DND-41 (cell line): ENCODE results near the gene SREK1IP1.

Source experiments
- ATAC-seq: fragments of 200-7000 bp; cut with Tn5 transposase; 3 replicates; pipeline ENCODE4 v1.9.1; 2021; ENCODE audit warnings: low read depth; ENCODE audit not compliant: insufficient read depth
- DNase-seq: peaks from one replicate; pipeline ENCODE4 v3.0.0-alpha.2; 2020
- H2AFZ ChIP-seq: 2 replicates; pipeline ENCODE4 v1.6.0; 2012; ENCODE audit warnings: low read depth, low read length
- H3K27ac ChIP-seq: 2 replicates; pipeline ENCODE4 v1.5.1; 2012; ENCODE audit warnings: low read length, inconsistent platforms
- H3K27me3 ChIP-seq: fragments of 200-600 bp; sonication (generic); 2 replicates; pipeline ENCODE4 v1.6.0; 2012; ENCODE audit warnings: low read length, mild to moderate bottlenecking, inconsistent platforms; ENCODE audit not compliant: insufficient read depth, poor library complexity
- H3K36me3 ChIP-seq: 2 replicates; pipeline ENCODE4 v1.5.1; 2012; ENCODE audit warnings: low read length, inconsistent platforms; ENCODE audit not compliant: insufficient read depth
- H3K4me1 ChIP-seq: 2 replicates; pipeline ENCODE4 v1.5.1; 2012; ENCODE audit warnings: mild to moderate bottlenecking, low read length; ENCODE audit not compliant: insufficient read depth
- H3K4me2 ChIP-seq: 2 replicates; pipeline ENCODE4 v1.6.0; 2012; ENCODE audit warnings: mild to moderate bottlenecking, moderate library complexity, low read length, inconsistent platforms; ENCODE audit not compliant: insufficient read depth
- H3K4me3 ChIP-seq, 2 experiments: fragments of 200-600 bp in 1 of 2; shearing (Covaris generic) in 1 of 2; 2 replicates each; pipeline ENCODE4 v1.5.1; 2012 to 2016; ENCODE audit warnings: inconsistent platforms in 2 of 2, low read length in 2 of 2, mild to moderate bottlenecking in 2 of 2, low read depth in 1 of 2, moderate library complexity in 1 of 2
- H3K79me2 ChIP-seq: 2 replicates; pipeline ENCODE4 v1.6.0; 2012; ENCODE audit warnings: low read length, inconsistent platforms; ENCODE audit not compliant: insufficient read depth
- H3K9ac ChIP-seq: 2 replicates; pipeline ENCODE4 v1.6.0; 2012; ENCODE audit warnings: low read depth, mild to moderate bottlenecking, inconsistent platforms, low read length, moderate library complexity
- H3K9me3 ChIP-seq: 2 replicates; pipeline ENCODE4 v1.5.1; 2012; ENCODE audit warnings: low read length, moderate library complexity, mild to moderate bottlenecking, inconsistent platforms; ENCODE audit not compliant: insufficient read depth, severe bottlenecking
- H4K20me1 ChIP-seq: 2 replicates; pipeline ENCODE4 v1.6.0; 2012; ENCODE audit warnings: low read length; ENCODE audit not compliant: insufficient read depth
- CTCF ChIP-seq: IDR thresholded peaks from 2 replicates; pipeline ENCODE4 v1.5.1; 2012; ENCODE audit warnings: borderline replicate concordance, low read length, moderate library complexity, mild to moderate bottlenecking; ENCODE audit not compliant: poor library complexity, severe bottlenecking; ENCODE audit errors: extremely low read depth
- EZH2 ChIP-seq: IDR thresholded peaks from 3 replicates; pipeline ENCODE4 v1.6.1; 2012; ENCODE audit warnings: borderline replicate concordance, low read depth, mild to moderate bottlenecking, moderate library complexity, low read length, inconsistent platforms; ENCODE audit not compliant: severe bottlenecking

The SREK1IP1 gene

GRCh38 chr5:64688391-64688790, 80.1 kb downstream of the SREK1IP1 start:
- H3K9me3 ChIP-seq: no peaks in the 10 kb centered on the region
- TF ChIP-seq CTCF (no peak), EZH2 (no peak)

GRCh38 chr5:64685866-64686265, 82.6 kb downstream of the SREK1IP1 start:
- Histone ChIP-seq H3K4me2 (no peak overlapping the region), H2AFZ (no peak overlapping the region), H3K4me3 (no peak overlapping the region), H3K9ac (no peak overlapping the region), H3K4me1 (no peaks in the 10 kb centered on the region), H4K20me1 (no peaks in the 10 kb centered on the region), H3K27me3 (no peaks in the 10 kb centered on the region), H3K9me3 (no peaks in the 10 kb centered on the region), H3K79me2 (no peaks in the 10 kb centered on the region), H3K36me3 (no peaks in the 10 kb centered on the region), H3K27ac (no peak overlapping the region)
- ATAC-seq (no peak), DNase-seq (no peak)
- TF ChIP-seq CTCF (no peak), EZH2 (no peak)

More at GRCh38 chr5:64688391-64688790, 80.1 kb downstream of the SREK1IP1 start:
- no peak for ATAC-seq
- H4K20me1 ChIP-seq: no peaks in the 10 kb centered on the region
- DNase-seq: no peak
- H3K4me1 ChIP-seq: no peaks in the 10 kb centered on the region
- H2AFZ ChIP-seq: no peak overlapping the region
- no peak overlapping the region for H3K4me3 ChIP-seq
- no peak overlapping the region for H3K4me2 ChIP-seq
- no peaks in the 10 kb centered on the region for H3K27me3 ChIP-seq
- no peaks in the 10 kb centered on the region for H3K36me3 ChIP-seq
- no peaks in the 10 kb centered on the region for H3K79me2 ChIP-seq
- H3K27ac ChIP-seq: no peak overlapping the region
- H3K9ac ChIP-seq: no peak overlapping the region

- no peak overlapping the region for H3K4me2 ChIP-seq
- H2AFZ ChIP-seq: no peak overlapping the region
- no peaks in the 10 kb centered on the region for H4K20me1 ChIP-seq
- no peaks in the 10 kb centered on the region for H3K36me3 ChIP-seq
- H3K27me3 ChIP-seq: peaks cover 3% of the 10 kb centered on the region
- ATAC-seq (no peak), DNase-seq (no peak)
- H3K9ac ChIP-seq: no peak overlapping the region
- no peaks in the 10 kb centered on the region for H3K79me2 ChIP-seq
- H3K27ac ChIP-seq: no peak overlapping the region
- TF ChIP-seq EZH2 (no peak), CTCF (no peak)
- H3K4me1 ChIP-seq: no peaks in the 10 kb centered on the region
- no peaks in the 10 kb centered on the region for H3K9me3 ChIP-seq
- no peak overlapping the region for H3K4me3 ChIP-seq
Observed at GRCh38 chr5:64682608-64683007, 85.9 kb downstream of the SREK1IP1 start.

GRCh38 chr5:64680289-64680688, 88.2 kb downstream of the SREK1IP1 start:
- TF ChIP-seq EZH2 (no peak), CTCF (peak; percentile 23)
- no peak overlapping the region for H3K4me3 ChIP-seq
- no peaks in the 10 kb centered on the region for H3K9me3 ChIP-seq
- H3K4me1 ChIP-seq: no peaks in the 10 kb centered on the region
- no peaks in the 10 kb centered on the region for H3K36me3 ChIP-seq
- no peaks in the 10 kb centered on the region for H4K20me1 ChIP-seq
- H3K79me2 ChIP-seq: no peaks in the 10 kb centered on the region
- H3K27me3 ChIP-seq: peaks cover 3% of the 10 kb centered on the region
- no peak overlapping the region for H3K9ac ChIP-seq
- no peak for DNase-seq
- ATAC-seq: no peak
- H3K4me2 ChIP-seq: no peak overlapping the region
- no peak overlapping the region for H2AFZ ChIP-seq
- no peak overlapping the region for H3K27ac ChIP-seq
